Sigmoid colon (tissue), 7 donors: ENCODE data around the gene RUSF1. TPM values are rescaled to one million over a fixed set of nuclear protein-coding genes. Genes with fewer than 3 reads are reported as not detected.

Source experiments
- DNase-seq: peaks from one replicate; pipeline ENCODE4 v3.0.0-alpha.2; 2019
- H3K27ac ChIP-seq, 4 donors: fragments of 200-600 bp; sonication (generic); one replicate each; pipeline ENCODE4 v1.5.1; 2016 to 2019; ENCODE audit warnings: mild to moderate bottlenecking in 1 of 4
- H3K27me3 ChIP-seq, 3 donors: fragments of 200-600 bp; sonication (generic); one replicate each; pipeline ENCODE4 v1.5.1; 2019; ENCODE audit warnings: mild to moderate bottlenecking in 1 of 3
- H3K36me3 ChIP-seq, 4 donors: fragments of 200-600 bp; sonication (generic); one replicate each; pipeline ENCODE4 v1.5.1; 2016 to 2019
- H3K4me1 ChIP-seq, 4 donors: fragments of 200-600 bp; sonication (generic); one replicate each; pipeline ENCODE4 v1.5.1; 2017 to 2019
- H3K4me3 ChIP-seq, 4 donors: fragments of 200-600 bp; sonication (generic); one replicate each; pipeline ENCODE4 v1.5.1; 2017 to 2019; ENCODE audit warnings: mild to moderate bottlenecking in 2 of 4, moderate library complexity in 1 of 4
- H3K9me3 ChIP-seq, 4 donors: fragments of 200-600 bp in 3 of 4; sonication (generic) in 3 of 4; one replicate each; pipeline versions ENCODE4 v1.5.1 to v1.6.1; 2013 to 2019
- EP300 ChIP-seq, 4 donors: sonication (generic); formaldehyde crosslinking; IDR thresholded peaks; one replicate each; pipeline ENCODE4 v1.6.1; 2017; ENCODE audit warnings: antibody characterized with exemption in 4 of 4
- POLR2A ChIP-seq, 2 donors: fragments of 450-650 bp; IDR thresholded peaks; one replicate each; pipeline ENCODE4 v1.6.1; 2016; ENCODE audit warnings: antibody characterized with exemption in 2 of 2, mild to moderate bottlenecking in 2 of 2, moderate library complexity in 2 of 2
- POLR2AphosphoS5 ChIP-seq, 4 donors: sonication (generic); formaldehyde crosslinking; IDR thresholded peaks; one replicate each; pipeline ENCODE4 v1.6.1; 2017; ENCODE audit warnings: antibody characterized with exemption in 4 of 4
- WGBS, 2 donors: extraction: QIAGEN DNeasy Blood & Tissue Kit; methylation state at CpG; one replicate each; pipeline ENCODE4 v1.1.7; 2013; 5-methylcytosine and 5-hydroxymethylcytosine counted together
- intact Hi-C: fragments of 100-400 bp; cut with DNase I; formaldehyde crosslinking; loops from one replicate; pipeline ENCODE4 v1.15.1; 2023
- polyA plus RNA-seq, 3 donors: library from polyadenylated mRNA; stranded (reverse); fragments of 200-250 nt; gene quantifications; one replicate each; pipeline ENCODE4 v1.2.3, GENCODE V29; 2013
- total RNA-seq, 4 donors: library from RNA; depleted of rRNA; stranded (reverse); fragments of >200 nt; gene quantifications; one replicate each; pipeline ENCODE4 v1.1.0, GENCODE V29; 2016
- TF ChIP-seq, protein P1 (sequence below), 4 experiments: fragments of 450-650 bp in 3 of 4; fragments of 200-600 bp in 1 of 4; IDR thresholded peaks; one replicate each; pipeline ENCODE4 v1.5.1; 2016 to 2019; ENCODE audit warnings: antibody characterized with exemption in 4 of 4, mild to moderate bottlenecking in 3 of 4, moderate library complexity in 2 of 4
- donor health status: healthy with polysubstance abuse.
- donor health status: Bipolar disorder and iron deficiency.
- donor health status: healthy.

RUSF1 gene
- total and polyA plus RNA-seq, 7 donors, result 7.9 to 67.0 (median 36.5) TPM

- Histone ChIP-seq H3K36me3 (peaks cover 12 to 46% (median 25%) of the 10 kb centered on the region in 4 donors), H3K4me3 (no peak overlapping the region), H3K27me3 (no peaks in the 10 kb centered on the region), H3K9me3 (no peaks in the 10 kb centered on the region), H3K4me1 (peaks cover 0 to 33% (median 26%) of the 10 kb centered on the region in 4 donors), H3K27ac (peak overlapping the region in 2 of 4 donors; percentile 4 to 100)
- intact Hi-C loops, result no loop called here
- DNase-seq, result peak; percentile 60
- TF ChIP-seq POLR2A (IDR thresholded peaks at IDR 0.05), result no peak
- TF ChIP-seq, protein P1, sequence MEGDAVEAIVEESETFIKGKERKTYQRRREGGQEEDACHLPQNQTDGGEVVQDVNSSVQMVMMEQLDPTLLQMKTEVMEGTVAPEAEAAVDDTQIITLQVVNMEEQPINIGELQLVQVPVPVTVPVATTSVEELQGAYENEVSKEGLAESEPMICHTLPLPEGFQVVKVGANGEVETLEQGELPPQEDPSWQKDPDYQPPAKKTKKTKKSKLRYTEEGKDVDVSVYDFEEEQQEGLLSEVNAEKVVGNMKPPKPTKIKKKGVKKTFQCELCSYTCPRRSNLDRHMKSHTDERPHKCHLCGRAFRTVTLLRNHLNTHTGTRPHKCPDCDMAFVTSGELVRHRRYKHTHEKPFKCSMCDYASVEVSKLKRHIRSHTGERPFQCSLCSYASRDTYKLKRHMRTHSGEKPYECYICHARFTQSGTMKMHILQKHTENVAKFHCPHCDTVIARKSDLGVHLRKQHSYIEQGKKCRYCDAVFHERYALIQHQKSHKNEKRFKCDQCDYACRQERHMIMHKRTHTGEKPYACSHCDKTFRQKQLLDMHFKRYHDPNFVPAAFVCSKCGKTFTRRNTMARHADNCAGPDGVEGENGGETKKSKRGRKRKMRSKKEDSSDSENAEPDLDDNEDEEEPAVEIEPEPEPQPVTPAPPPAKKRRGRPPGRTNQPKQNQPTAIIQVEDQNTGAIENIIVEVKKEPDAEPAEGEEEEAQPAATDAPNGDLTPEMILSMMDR (IDR thresholded peaks at IDR 0.05), result no peak
- no peak for TF ChIP-seq EP300 (IDR thresholded peaks at IDR 0.05)
- no peak for TF ChIP-seq POLR2AphosphoS5 (IDR thresholded peaks at IDR 0.05)
- WGBS, 2 donors, result 90 to 92% methylated on average over 10 of the region's 10 CpGs
Measured at GRCh38 chr16:31461201-31461920, 46.8 kb downstream of the RUSF1 start.

- H3K27me3 ChIP-seq, result no peaks in the 10 kb centered on the region
- H3K4me1 ChIP-seq, result peaks cover 0 to 39% (median 33%) of the 10 kb centered on the region in 4 donors
- H3K36me3 ChIP-seq, result peaks cover 6 to 38% (median 19%) of the 10 kb centered on the region in 4 donors
- no peaks in the 10 kb centered on the region for H3K9me3 ChIP-seq
- H3K4me3 ChIP-seq, result peak overlapping the region in 3 of 4 donors; percentile 19 to 77 (median 75)
- TF ChIP-seq POLR2AphosphoS5 (IDR thresholded peaks at IDR 0.05) (no peak), EP300 (IDR thresholded peaks at IDR 0.05) (no peak), POLR2A (IDR thresholded peaks at IDR 0.05) (no peak)
- TF ChIP-seq, protein P1 (IDR thresholded peaks at IDR 0.05), result peak in 3 of 4 experiments; percentile 36 to 49 (median 40)
- peak overlapping the region; percentile 97 to 100 (median 100) for H3K27ac ChIP-seq
- intact Hi-C loops, result loop anchor here (1.0 kb wide), 1 partner anchor 11 kb away; no protein-coding TSS in a partner anchor
- DNase-seq, result peak; percentile 63
- WGBS, 2 donors, result 46 to 55% methylated on average over 8 of the region's 8 CpGs
Measured at GRCh38 chr16:31460582-31461002, 47.6 kb downstream of the RUSF1 start.

DNA sequence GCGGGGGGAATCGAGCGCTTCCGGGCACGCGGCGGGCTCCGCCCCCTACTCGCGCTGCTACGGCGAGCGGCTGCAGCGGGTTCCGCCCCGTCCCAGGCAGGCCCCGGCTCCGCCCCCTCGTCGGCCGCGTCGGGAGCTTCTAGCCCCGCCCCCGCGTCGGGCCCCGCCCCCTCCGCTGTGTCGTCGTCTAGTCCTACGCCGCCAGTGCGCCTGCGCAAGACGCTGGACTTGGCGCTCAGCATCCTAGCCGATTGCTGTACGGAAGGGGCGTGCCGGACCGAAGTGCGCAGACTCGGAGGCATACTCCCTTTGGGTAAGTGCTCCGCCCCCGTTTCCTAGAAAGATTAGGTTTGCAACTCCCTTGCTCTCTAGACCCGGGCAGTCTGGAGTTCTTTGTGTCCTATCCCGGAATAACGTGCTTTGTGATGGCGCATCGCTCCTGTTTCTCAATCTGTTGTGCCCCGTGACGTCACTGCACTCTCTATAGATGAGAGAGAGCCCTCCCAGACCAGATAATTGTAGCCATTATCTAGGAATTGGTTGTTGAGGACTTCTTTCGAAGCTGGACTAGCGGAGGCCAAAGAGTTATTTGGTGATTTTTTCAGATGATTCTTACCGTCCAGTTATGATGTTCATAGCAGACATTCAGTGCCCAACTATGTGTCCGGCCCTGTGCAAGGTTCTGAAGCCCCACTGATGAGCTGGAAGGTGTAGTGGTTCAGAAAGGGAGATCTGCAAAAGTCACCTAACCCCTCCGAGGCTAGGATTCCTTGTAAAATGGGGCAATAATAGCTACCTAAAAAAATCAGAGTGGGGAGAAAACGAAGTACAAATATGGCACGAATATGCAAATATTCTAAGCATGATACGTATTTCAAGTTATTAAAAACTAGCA, 48.3 kb downstream of the RUSF1 start:
- Histone ChIP-seq H3K27me3 (no peaks in the 10 kb centered on the region), H3K4me3 (peak overlapping the region; percentile 68 to 92 (median 76)), H3K4me1 (peaks cover 0 to 45% (median 40%) of the 10 kb centered on the region in 4 donors), H3K36me3 (peaks cover 4 to 32% (median 17%) of the 10 kb centered on the region in 4 donors), H3K27ac (peak overlapping the region; percentile 97 to 100 (median 100)), H3K9me3 (no peaks in the 10 kb centered on the region)
- WGBS, 2 donors, result 2 to 4% methylated on average over 61 of the region's 61 CpGs
- TF ChIP-seq POLR2AphosphoS5 (IDR thresholded peaks at IDR 0.05) (peak in 3 of 4 donors; percentile 17 to 86 (median 51)), POLR2A (IDR thresholded peaks at IDR 0.05) (no peak), EP300 (IDR thresholded peaks at IDR 0.05) (peak in 2 of 4 donors; percentile 32 to 44)
- TF ChIP-seq, protein P1 (IDR thresholded peaks at IDR 0.05), result no peak
- peak; percentile 100 for DNase-seq
- intact Hi-C loops, result loop anchor here (1.0 to 10.0 kb wide), 6 partner anchors 11 to 1365 kb away; partner anchors contain the start of genes KAT8, RUSF1, SETD1A and TBX6

GRCh38 chr16:31458844-31459686, 49.1 kb downstream of the RUSF1 start, which contains the start of gene ARMC5:
Gene ARMC5, plus strand, starts transcription at chr16:31459501. Its CDS starts 24 bp downstream, at chr16:31459525.
- no peaks in the 10 kb centered on the region for H3K27me3 ChIP-seq
- peak within 1 kb of the TSS; percentile 68 to 92 (median 76) for H3K4me3 ChIP-seq
- H3K27ac ChIP-seq, result peak within 1 kb of the TSS; percentile 97 to 100 (median 100)
- no peaks in the 10 kb centered on the region for H3K9me3 ChIP-seq
- peaks cover 0 to 52% (median 48%) of the 10 kb centered on the region in 4 donors for H3K4me1 ChIP-seq
- peak in 1 of 2 donors; percentile 52 for TF ChIP-seq POLR2A (IDR thresholded peaks at IDR 0.05)
- TF ChIP-seq EP300 (IDR thresholded peaks at IDR 0.05), result no peak
- TF ChIP-seq, protein P1 (IDR thresholded peaks at IDR 0.05), result peak; percentile 33 to 60 (median 48)
- TF ChIP-seq POLR2AphosphoS5 (IDR thresholded peaks at IDR 0.05), result peak; percentile 82 to 87 (median 83)
- 0 to 1% methylated on average over 91 of the region's 91 CpGs for WGBS, 2 donors
- H3K36me3 ChIP-seq, result peaks cover 0 to 23% (median 13%) of the 10 kb centered on the region in 4 donors
- intact Hi-C loops, result loop anchor here (1.0 to 10.0 kb wide), 5 partner anchors 49 to 1364 kb away; partner anchors contain the start of genes KAT8, RUSF1, SETD1A and TBX6
- DNase-seq, result peak; percentile 99
